Measurements from ENCODE around the gene H2BW1. TPM values are rescaled to one million over a fixed set of nuclear protein-coding genes. Genes with fewer than 3 reads are reported as not detected.
"Not testable (repeated sequence)": the region's sequence is repeated elsewhere in the genome, so short reads cannot be mapped to it uniquely, and the experiment has no call there.

Gene H2BW1
- total and polyA plus RNA-seq, 3 donors from 2014 or later, result 0.93 to 1.3 TPM; not detected in 1

GRCh38 chrX:104039689-104040505 is 26.4 kb upstream of the H2BW1 start, which contains the start of gene H2BW2:
TSS of gene H2BW2 (plus strand) at chrX:104039956. CDS start at chrX:104039995, 39 bp downstream.
- 71 to 77% methylated on average over 9 to 39 of the region's 39 CpGs for WGBS, 2 donors
- TF ChIP-seq POLR2A (IDR thresholded peaks at IDR 0.05), result no peak
- TF ChIP-seq, protein P1, sequence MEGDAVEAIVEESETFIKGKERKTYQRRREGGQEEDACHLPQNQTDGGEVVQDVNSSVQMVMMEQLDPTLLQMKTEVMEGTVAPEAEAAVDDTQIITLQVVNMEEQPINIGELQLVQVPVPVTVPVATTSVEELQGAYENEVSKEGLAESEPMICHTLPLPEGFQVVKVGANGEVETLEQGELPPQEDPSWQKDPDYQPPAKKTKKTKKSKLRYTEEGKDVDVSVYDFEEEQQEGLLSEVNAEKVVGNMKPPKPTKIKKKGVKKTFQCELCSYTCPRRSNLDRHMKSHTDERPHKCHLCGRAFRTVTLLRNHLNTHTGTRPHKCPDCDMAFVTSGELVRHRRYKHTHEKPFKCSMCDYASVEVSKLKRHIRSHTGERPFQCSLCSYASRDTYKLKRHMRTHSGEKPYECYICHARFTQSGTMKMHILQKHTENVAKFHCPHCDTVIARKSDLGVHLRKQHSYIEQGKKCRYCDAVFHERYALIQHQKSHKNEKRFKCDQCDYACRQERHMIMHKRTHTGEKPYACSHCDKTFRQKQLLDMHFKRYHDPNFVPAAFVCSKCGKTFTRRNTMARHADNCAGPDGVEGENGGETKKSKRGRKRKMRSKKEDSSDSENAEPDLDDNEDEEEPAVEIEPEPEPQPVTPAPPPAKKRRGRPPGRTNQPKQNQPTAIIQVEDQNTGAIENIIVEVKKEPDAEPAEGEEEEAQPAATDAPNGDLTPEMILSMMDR (IDR thresholded peaks at IDR 0.05), result no peak
- intact Hi-C loops (cut with DNase I; ENCODE audit: low total_unique reads), result no loop called here
- Histone ChIP-seq H3K27me3 (no peaks in the 10 kb centered on the region), H3K27ac (no peak within 1 kb of the TSS), H3K4me3 (peak within 1 kb of the TSS in 1 of 2 donors; percentile 7), H3K36me3 (ENCODE audit: low read depth, missing control alignments) (no peaks in the 10 kb centered on the region), H3K4me1 (no peaks in the 10 kb centered on the region), H3K9me3 (no peaks in the 10 kb centered on the region)
- DNase-seq, result peak; percentile 33

DNA sequence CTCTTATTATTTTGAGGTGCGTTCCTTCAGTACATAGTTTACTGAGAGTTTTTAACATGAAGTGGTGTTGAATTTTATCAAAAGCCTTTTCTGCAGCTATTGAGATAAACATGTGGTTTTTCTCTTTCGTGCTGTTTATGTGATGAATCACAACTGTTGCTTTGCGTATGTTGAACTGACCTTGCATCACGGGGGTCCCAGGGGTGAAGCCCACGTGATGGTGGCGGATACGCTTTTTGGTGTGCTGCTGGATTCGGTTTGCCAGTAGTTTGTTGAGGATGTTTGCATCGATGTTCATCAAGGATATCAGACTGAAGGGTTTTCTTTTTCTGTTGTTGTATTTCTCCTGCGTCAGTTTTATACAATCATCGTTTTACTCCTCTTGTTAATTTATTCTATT is 4.6 kb upstream of the H2BW1 start:
- no peak overlapping the region for H3K4me3 ChIP-seq
- no peaks in the 10 kb centered on the region for H3K27me3 ChIP-seq
- H3K9me3 ChIP-seq, result no peaks in the 10 kb centered on the region
- TF ChIP-seq, protein P1 (IDR thresholded peaks at IDR 0.05), result no peak
- no peak for TF ChIP-seq POLR2A (IDR thresholded peaks at IDR 0.05)
- no peak overlapping the region for H3K27ac ChIP-seq
- no peaks in the 10 kb centered on the region for H3K36me3 ChIP-seq (ENCODE audit: low read depth, missing control alignments)
- 90 to 91% methylated on average over 10 to 11 of the region's 11 CpGs for WGBS, 2 donors
- H3K4me1 ChIP-seq, result no peaks in the 10 kb centered on the region
- intact Hi-C loops (cut with DNase I; ENCODE audit: low total_unique reads), result no loop called here
- DNase-seq, result no peak

DNA sequence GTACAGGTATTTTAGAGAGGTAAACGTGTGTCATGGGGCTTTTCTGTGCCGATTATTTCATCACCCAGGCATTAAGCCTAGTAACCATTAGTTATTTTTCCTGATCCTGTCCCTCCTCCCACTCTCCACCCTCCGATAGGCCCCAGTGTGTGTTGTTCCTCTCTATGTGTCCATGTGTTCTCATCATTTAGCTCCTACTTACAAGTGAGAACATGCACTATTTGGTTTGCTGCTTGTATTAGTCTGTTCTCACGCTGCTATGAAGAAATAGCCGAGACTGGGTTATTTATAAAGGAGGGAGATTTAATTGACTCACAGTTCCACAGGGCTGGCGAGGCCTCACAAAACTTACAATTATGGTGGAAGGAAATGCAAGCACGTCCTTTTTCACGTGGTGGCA is 2.1 kb upstream of the H2BW1 start:
- H3K27me3 ChIP-seq; H3K27ac ChIP-seq; H3K36me3 ChIP-seq (ENCODE audit: low read depth, missing control alignments); H3K4me1 ChIP-seq; H3K9me3 ChIP-seq; H3K4me3 ChIP-seq; intact Hi-C loops (cut with DNase I; ENCODE audit: low total_unique reads); DNase-seq: not testable (repeated sequence)
- 66 to 83% methylated on average over 8 of the region's 8 CpGs for WGBS, 2 donors

GRCh38 chrX:104013158-104013557 is 350 bp downstream of the H2BW1 start:
- DNase-seq, result no peak
- Histone ChIP-seq H3K9me3 (no peaks in the 10 kb centered on the region), H3K27me3 (no peaks in the 10 kb centered on the region), H3K36me3 (ENCODE audit: low read depth, missing control alignments) (no peaks in the 10 kb centered on the region), H3K4me1 (no peaks in the 10 kb centered on the region), H3K27ac (no peak overlapping the region), H3K4me3 (peak overlapping the region in 1 of 2 donors; percentile 39)
- intact Hi-C loops (cut with DNase I; ENCODE audit: low total_unique reads), result no loop called here
- no peak for TF ChIP-seq POLR2A (IDR thresholded peaks at IDR 0.05)
- TF ChIP-seq, protein P1 (IDR thresholded peaks at IDR 0.05), result no peak
- WGBS, 2 donors, result 75 to 83% methylated on average over 8 to 17 of the region's 24 CpGs

DNA sequence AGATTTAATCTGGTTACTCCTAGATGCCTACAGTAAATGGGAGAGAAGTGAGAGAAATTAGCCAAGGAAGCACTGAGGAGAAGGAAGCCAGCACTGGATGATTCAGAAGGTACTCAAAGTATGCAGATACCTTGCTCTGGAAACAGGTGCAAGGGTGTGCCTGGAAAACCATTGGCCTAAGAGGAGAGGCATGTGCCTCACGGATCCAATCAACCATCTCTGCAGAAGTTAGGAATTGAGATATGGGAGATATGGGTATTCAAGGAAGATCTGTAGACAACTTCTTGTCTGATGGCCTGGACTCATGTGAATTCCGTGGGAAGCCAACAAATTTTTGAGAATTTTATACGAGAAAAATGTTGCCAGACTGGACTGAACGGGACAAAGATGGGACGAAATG is 4.7 kb downstream of the H2BW1 start:
- Histone ChIP-seq H3K4me1 (no peaks in the 10 kb centered on the region), H3K4me3 (no peak overlapping the region), H3K27ac (no peak overlapping the region), H3K36me3 (ENCODE audit: low read depth, missing control alignments) (no peaks in the 10 kb centered on the region), H3K9me3 (no peaks in the 10 kb centered on the region), H3K27me3 (no peaks in the 10 kb centered on the region)
- no peak for DNase-seq
- no peak for TF ChIP-seq POLR2A (IDR thresholded peaks at IDR 0.05)
- TF ChIP-seq, protein P1 (IDR thresholded peaks at IDR 0.05), result no peak
- 68 to 76% methylated on average over 5 of the region's 5 CpGs for WGBS, 2 donors
- intact Hi-C loops (cut with DNase I; ENCODE audit: low total_unique reads), result no loop called here

Data from testis (tissue), 3 donors.